Measurements from ENCODE around the gene CRYAB.

CRYAB gene

DNA sequence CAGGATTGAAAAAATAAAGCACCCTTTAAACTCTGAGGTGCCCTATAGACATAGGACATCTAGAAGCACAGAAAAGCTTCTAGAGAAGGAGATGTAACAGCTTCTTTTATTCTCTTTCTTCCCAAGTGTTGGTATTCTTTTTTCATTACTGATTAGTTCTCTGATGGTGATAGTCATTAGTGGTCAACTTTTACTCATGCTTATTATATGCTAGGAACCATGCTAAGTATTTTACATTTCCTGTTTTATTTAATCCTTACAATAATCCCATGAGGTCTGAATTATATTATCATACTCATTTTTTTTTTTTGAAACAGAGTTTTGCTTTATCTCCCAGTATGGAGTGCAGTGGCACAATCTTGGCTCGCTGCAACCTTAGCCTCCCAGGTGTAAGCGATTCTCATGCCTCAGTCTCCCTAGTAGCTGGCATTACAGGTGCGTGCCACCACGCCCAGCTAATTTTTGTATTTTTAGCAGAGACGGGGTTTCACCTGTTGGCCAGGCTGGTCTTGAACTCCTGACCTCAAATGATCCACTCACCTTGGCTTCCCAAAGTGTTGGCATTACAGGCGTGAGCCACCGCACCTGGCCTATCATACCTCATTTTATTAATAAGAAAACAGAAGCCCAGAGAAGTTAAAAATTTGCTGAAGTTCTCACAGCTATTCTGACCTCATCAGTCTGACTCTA, 10.1 kb upstream of the CRYAB start:
- no peak overlapping the region for H3K27ac ChIP-seq
- no peak overlapping the region for H3K4me3 ChIP-seq
- no peaks in the 10 kb centered on the region for H3K36me3 ChIP-seq
- H3K9me3 ChIP-seq, result no peaks in the 10 kb centered on the region
- no peak for TF ChIP-seq Cebpa-rat (IDR thresholded peaks at IDR 0.05)
- H4K20me1 ChIP-seq, result no peaks in the 10 kb centered on the region
- no peaks in the 10 kb centered on the region for H3K27me3 ChIP-seq
- no peak overlapping the region for H3K9ac ChIP-seq
- peaks cover 22% of the 10 kb centered on the region for H3K4me1 ChIP-seq
- no peak overlapping the region for H3K4me2 ChIP-seq

DNA sequence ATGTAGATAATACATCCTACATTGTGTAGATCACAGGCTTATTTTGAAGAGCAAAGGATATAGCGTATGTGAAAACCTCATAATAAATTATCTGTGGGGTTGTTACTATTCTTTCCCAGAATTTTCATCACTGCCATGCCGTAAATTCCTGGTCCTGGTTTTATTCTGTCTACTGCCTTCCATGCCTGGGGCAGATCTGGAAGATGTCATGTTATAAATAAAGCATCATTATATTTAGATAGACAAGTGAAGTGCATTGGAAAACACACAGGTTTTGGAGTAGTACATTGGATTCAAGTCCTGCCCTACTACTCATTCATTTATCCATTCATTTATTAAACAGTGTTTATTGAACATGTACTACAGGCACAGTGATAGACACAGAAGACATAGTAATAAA, 9.3 kb upstream of the CRYAB start:
- no peaks in the 10 kb centered on the region for H3K36me3 ChIP-seq
- no peak for TF ChIP-seq Cebpa-rat (IDR thresholded peaks at IDR 0.05)

DNA sequence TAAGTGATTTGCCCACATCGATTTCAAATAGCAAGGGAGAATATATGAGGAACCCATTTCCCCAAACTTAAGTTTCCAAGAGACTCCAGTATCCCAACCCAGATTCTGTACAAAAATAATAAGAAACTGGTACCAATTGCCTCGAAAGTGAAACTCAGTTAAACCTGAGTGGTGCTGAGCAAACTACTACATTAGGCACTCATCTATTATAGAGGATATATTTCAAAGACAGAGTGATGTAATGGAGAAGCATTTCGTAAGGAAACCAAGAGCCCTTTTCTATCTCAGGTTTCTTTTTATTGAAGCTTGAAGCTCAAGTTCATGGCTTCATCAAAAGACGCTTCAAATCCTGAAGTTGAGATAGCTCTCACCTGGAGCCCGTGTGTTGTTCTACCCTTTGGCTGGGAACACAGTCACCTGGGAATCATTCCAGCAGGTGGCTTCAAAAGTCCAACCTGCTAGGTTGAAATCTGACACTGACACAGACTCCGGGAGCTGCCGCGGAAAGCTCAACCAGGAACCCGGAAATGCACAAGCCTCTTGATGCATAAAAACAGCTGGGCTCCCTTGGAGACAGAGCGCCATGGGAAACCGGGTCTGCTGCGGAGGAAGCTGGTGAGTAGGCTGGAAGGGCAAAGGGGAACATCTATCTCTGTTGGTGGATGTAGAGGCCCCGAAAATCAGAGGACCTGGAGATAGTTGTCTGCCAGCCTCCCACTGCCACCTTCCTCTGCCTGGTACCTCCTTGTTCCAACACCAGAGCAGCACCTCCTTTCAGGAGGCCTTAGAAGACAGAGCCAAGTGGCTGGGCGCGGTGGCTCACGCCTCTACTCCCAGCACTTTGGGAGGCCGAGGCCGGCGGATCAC, 7.1 kb upstream of the CRYAB start, which contains the start of gene C11orf52:
TSS of gene C11orf52 (plus strand) at position 524 of the 867 bp plus-strand sequence. CDS start at position 584, 60 bp downstream.
- H3K27ac ChIP-seq, result no peak within 1 kb of the TSS
- peaks cover 13% of the 10 kb centered on the region for H3K4me1 ChIP-seq
- H3K4me3 ChIP-seq, result 0 out of 2 replicates have a peak within 1 kb of the TSS, but pooled peaks have one; percentile 25
- H3K9ac ChIP-seq, result no peak within 1 kb of the TSS
- no peaks in the 10 kb centered on the region for H3K27me3 ChIP-seq
- H4K20me1 ChIP-seq, result no peaks in the 10 kb centered on the region
- H3K36me3 ChIP-seq, result no peaks in the 10 kb centered on the region
- no peak for TF ChIP-seq Cebpa-rat (IDR thresholded peaks at IDR 0.05)
- no peaks in the 10 kb centered on the region for H3K9me3 ChIP-seq
- H3K4me2 ChIP-seq, result peak within 1 kb of the TSS; percentile 52

More for the DNA sequence above, 9.3 kb upstream of the CRYAB start:
- no peaks in the 10 kb centered on the region for H4K20me1 ChIP-seq
- no peak overlapping the region for H3K27ac ChIP-seq
- H3K4me1 ChIP-seq, result peaks cover 15% of the 10 kb centered on the region
- no peaks in the 10 kb centered on the region for H3K9me3 ChIP-seq
- H3K9ac ChIP-seq, result no peak overlapping the region
- H3K27me3 ChIP-seq, result no peaks in the 10 kb centered on the region
- H3K4me3 ChIP-seq, result no peak overlapping the region
- H3K4me2 ChIP-seq, result no peak overlapping the region

DNA sequence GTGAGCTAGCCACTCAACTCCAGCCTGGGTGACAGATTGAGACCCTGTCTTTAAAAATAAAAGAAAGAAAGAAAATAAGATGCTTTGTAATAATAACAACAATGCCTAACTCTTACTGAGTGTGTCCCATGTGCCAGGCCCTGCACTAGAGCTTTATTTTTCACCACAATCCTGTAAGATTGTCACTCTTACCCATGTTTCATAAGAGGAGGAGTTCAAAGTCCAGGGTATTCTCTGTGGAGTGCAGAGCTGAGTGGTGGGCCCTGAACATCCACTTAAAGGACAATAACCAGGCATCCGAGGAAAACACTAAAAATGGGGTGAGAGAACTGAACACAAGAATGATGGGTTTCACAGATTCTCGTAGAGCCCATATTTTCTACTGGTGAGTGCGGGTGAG, 6.2 kb upstream of the CRYAB start:
- H3K9ac ChIP-seq, result no peak overlapping the region
- no peaks in the 10 kb centered on the region for H3K9me3 ChIP-seq
- H3K27me3 ChIP-seq, result no peaks in the 10 kb centered on the region
- no peak overlapping the region for H3K27ac ChIP-seq
- H3K36me3 ChIP-seq, result no peaks in the 10 kb centered on the region
- H3K4me1 ChIP-seq, result peaks cover 13% of the 10 kb centered on the region
- no peak overlapping the region for H3K4me3 ChIP-seq
- no peaks in the 10 kb centered on the region for H4K20me1 ChIP-seq
- no peak for TF ChIP-seq Cebpa-rat (IDR thresholded peaks at IDR 0.05)
- H3K4me2 ChIP-seq, result no peak overlapping the region

DNA sequence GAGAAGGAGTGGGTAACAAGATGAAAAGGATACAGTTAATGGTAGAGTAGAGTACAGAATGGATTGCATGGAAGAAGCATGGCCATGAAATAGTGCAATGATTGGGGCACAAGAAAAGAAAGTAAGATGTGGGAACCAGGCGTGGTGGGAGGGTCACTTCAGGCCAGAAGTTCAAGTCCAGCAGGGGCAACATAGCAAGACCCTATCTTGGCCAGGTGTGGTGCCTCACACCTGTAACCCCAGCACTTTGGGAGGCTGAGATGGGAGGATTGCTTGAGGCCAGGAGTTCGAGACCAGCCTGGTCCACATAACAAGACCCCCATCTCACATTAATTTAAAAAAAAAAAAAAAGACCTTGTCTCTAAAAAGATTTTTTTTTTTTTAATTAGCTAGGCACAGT, 5.7 kb upstream of the CRYAB start:
- TF ChIP-seq Cebpa-rat (IDR thresholded peaks at IDR 0.05), result no peak
- no peak overlapping the region for H3K27ac ChIP-seq

DNA sequence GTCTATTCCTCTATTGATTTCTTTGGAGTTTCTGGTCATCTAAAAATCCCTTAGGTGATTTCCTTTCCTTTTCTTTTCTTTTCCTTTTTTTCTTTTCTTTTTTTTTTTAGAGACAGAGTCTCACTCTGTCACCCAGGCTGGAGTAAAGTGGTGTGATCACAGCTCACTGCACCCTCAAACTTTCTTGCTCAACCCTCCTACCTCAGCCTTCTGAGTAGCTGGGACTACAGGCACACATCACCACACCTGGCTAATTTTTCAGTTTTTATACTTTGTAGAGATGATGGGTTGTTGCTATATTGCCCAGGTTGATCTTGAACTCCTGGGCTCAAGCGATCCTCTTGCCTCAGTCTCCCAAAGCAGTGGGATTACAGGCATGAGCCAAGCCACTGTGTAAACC, 5.2 kb upstream of the CRYAB start:
- no peak overlapping the region for H3K27ac ChIP-seq
- H3K4me3 ChIP-seq, result no peak overlapping the region
- no peaks in the 10 kb centered on the region for H3K9me3 ChIP-seq
- no peak overlapping the region for H3K9ac ChIP-seq
- no peaks in the 10 kb centered on the region for H3K27me3 ChIP-seq
- no peak for TF ChIP-seq Cebpa-rat (IDR thresholded peaks at IDR 0.05)
- H3K36me3 ChIP-seq, result no peaks in the 10 kb centered on the region
- H4K20me1 ChIP-seq, result no peaks in the 10 kb centered on the region
- peaks cover 13% of the 10 kb centered on the region for H3K4me1 ChIP-seq
- no peak overlapping the region for H3K4me2 ChIP-seq

More for the DNA sequence above, 5.7 kb upstream of the CRYAB start:
- no peak overlapping the region for H3K4me3 ChIP-seq
- H4K20me1 ChIP-seq, result no peaks in the 10 kb centered on the region
- H3K4me2 ChIP-seq, result no peak overlapping the region
- H3K9ac ChIP-seq, result no peak overlapping the region
- H3K27me3 ChIP-seq, result no peaks in the 10 kb centered on the region
- H3K4me1 ChIP-seq, result peaks cover 13% of the 10 kb centered on the region
- H3K9me3 ChIP-seq, result no peaks in the 10 kb centered on the region
- no peaks in the 10 kb centered on the region for H3K36me3 ChIP-seq

GRCh38 chr11:111913997-111914396, 2.4 kb upstream of the CRYAB start:
- Histone ChIP-seq H3K9ac (no peak overlapping the region), H3K27me3 (no peaks in the 10 kb centered on the region), H3K27ac (no peak overlapping the region), H3K4me1 (peaks cover 7% of the 10 kb centered on the region), H3K4me2 (no peak overlapping the region), H3K9me3 (no peaks in the 10 kb centered on the region), H4K20me1 (no peaks in the 10 kb centered on the region), H3K4me3 (no peak overlapping the region), H3K36me3 (no peaks in the 10 kb centered on the region)
- no peak for TF ChIP-seq Cebpa-rat (IDR thresholded peaks at IDR 0.05)

- Histone ChIP-seq H3K27me3 (no peaks in the 10 kb centered on the region), H3K9me3 (no peaks in the 10 kb centered on the region), H3K4me3 (no peak overlapping the region), H3K36me3 (no peaks in the 10 kb centered on the region), H4K20me1 (no peaks in the 10 kb centered on the region), H3K27ac (no peak overlapping the region), H3K9ac (no peak overlapping the region), H3K4me2 (no peak overlapping the region), H3K4me1 (no peaks in the 10 kb centered on the region)
- no peak for TF ChIP-seq Cebpa-rat (IDR thresholded peaks at IDR 0.05)
Measured at GRCh38 chr11:111913031-111913861, 1.7 kb upstream of the CRYAB start.

DNA sequence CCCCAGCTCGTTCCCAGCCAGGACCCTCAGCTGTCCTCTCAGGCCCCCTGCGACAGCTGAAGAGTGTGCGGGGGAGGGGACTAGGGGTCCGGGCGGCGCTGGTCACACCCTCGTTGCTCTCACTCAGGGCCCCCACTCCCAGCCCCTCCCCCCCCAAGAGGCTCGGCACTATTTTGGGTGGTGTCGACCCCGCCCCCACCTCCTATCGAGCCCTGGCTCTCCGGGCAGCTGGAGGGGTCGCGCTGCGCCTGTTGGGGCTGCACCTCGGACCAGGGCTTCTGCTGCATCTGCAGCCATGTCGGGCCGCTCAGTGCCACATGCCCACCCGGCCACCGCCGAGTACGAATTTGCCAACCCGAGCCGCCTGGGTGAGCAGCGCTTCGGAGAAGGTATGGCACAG, 965 bp upstream of the CRYAB start, which contains the start of gene HSPB2:
TSS of gene HSPB2 (plus strand) at position 200 of the 400 bp plus-strand sequence. CDS start at position 296, 96 bp downstream.
- no peaks in the 10 kb centered on the region for H3K9me3 ChIP-seq
- no peaks in the 10 kb centered on the region for H3K36me3 ChIP-seq
- H3K27ac ChIP-seq, result no peak within 1 kb of the TSS
- TF ChIP-seq Cebpa-rat (IDR thresholded peaks at IDR 0.05), result no peak
- no peaks in the 10 kb centered on the region for H3K4me1 ChIP-seq
- H3K4me2 ChIP-seq, result no peak within 1 kb of the TSS
- no peak within 1 kb of the TSS for H3K4me3 ChIP-seq
- no peaks in the 10 kb centered on the region for H4K20me1 ChIP-seq
- H3K27me3 ChIP-seq, result no peaks in the 10 kb centered on the region
- no peak within 1 kb of the TSS for H3K9ac ChIP-seq
